Dermis blood vessel endothelial cell (primary cell): ENCODE measurements around the gene GOSR1. TPM values are rescaled to one million over a fixed set of nuclear protein-coding genes. Genes with fewer than 3 reads are reported as not detected.

Experiments
- DNase-seq: peaks from one replicate; pipeline ENCODE4 v3.0.0; 2010
- total RNA-seq: library from RNA; depleted of rRNA; stranded (reverse); fragments of >200 nt; gene quantifications from 2 replicates; pipeline ENCODE4 v1.2.3, GENCODE V29; 2014

The GOSR1 gene
- total RNA-seq, 1 donor from 2014 or later, result 45.4 TPM

GRCh38 chr17:30576326-30576861, 99.2 kb downstream of the GOSR1 start:
- no peak for DNase-seq

Other genes starting within 250 kb of the GOSR1 start
- 2.6 TPM in 2 replicates for gene SLC6A4, start 241.7 kb upstream of the GOSR1 start, total RNA-seq
- gene BLMH, start 185.5 kb upstream of the GOSR1 start, total RNA-seq, result 67.7 and 69.2 TPM in 2 replicates
- gene TMIGD1, start 143.4 kb upstream of the GOSR1 start, total RNA-seq, result not detected in 2 replicates
- gene CPD, start 98.5 kb upstream of the GOSR1 start, total RNA-seq, result 258 and 324 TPM in 2 replicates